WTC11 (cell line): ENCODE results near the gene FBXL7. TPM values are rescaled to one million over a fixed set of nuclear protein-coding genes. Genes with fewer than 3 reads are reported as not detected.

Experiments
- ATAC-seq: fragments of 200-7000 bp; cut with Tn5 transposase; 2 replicates; pipeline ENCODE4 v1.10.0; 2021; ENCODE audit warnings: mild to moderate bottlenecking, moderate library complexity
- CTCF ChIA-PET: fragments of 300-600 bp; sonication (Branson Sonifier 250); formaldehyde crosslinking; loops from one replicate; lab custom pipeline; 2021; ENCODE audit warnings: antibody characterized with exemption; lab: Charles Lee
- POLR2A ChIA-PET: fragments of 350-600 bp; sonication (Branson Sonifier 250); formaldehyde crosslinking; loops from one replicate; lab custom pipeline; 2021; ENCODE audit warnings: antibody characterized with exemption; lab: Charles Lee
- DNase-seq: peaks from one replicate; pipeline ENCODE4 v3.0.0; 2021; ENCODE audit warnings: low spot score
- H3K27ac Mint-ChIP-seq: 2 replicates; pipeline ENCODE4 v1.8.0; 2021; ENCODE audit warnings: mixed read lengths
- H3K27me3 Mint-ChIP-seq: 2 replicates; pipeline ENCODE4 v1.8.0; 2021; ENCODE audit warnings: low read depth, mild to moderate bottlenecking, moderate library complexity, mixed read lengths
- H3K36me3 Mint-ChIP-seq: 2 replicates; pipeline ENCODE4 v1.8.0; 2021; ENCODE audit warnings: mixed read lengths
- H3K4me1 Mint-ChIP-seq: 2 replicates; pipeline ENCODE4 v1.8.0; 2022; ENCODE audit warnings: mixed read lengths
- H3K4me3 Mint-ChIP-seq: 2 replicates; pipeline ENCODE4 v1.8.0; 2021; ENCODE audit warnings: mild to moderate bottlenecking, moderate library complexity, mixed read lengths
- H3K9me3 Mint-ChIP-seq: 2 replicates; pipeline ENCODE4 v1.8.0; 2021; ENCODE audit warnings: mixed read lengths
- ATF3 ChIP-seq: sonication (generic); formaldehyde crosslinking; conservative IDR thresholded peaks from 2 replicates; pipeline ENCODE4 v1.8.1; 2022; ENCODE audit warnings: mild to moderate bottlenecking, missing genetic modification reagents
- CDX4 ChIP-seq: fragments of 250-450 bp; sonication (Bioruptor Pico); IDR thresholded peaks from 2 replicates; pipeline ENCODE4 v1.9.0; 2021; ENCODE audit warnings: moderate library complexity, mild to moderate bottlenecking, inconsistent platforms, borderline replicate concordance
- CREB1 ChIP-seq: sonication (generic); formaldehyde crosslinking; IDR thresholded peaks from 2 replicates; pipeline ENCODE4 v1.8.0; 2023; ENCODE audit warnings: mild to moderate bottlenecking, missing genetic modification reagents
- E2F1 ChIP-seq: sonication (generic); formaldehyde crosslinking; IDR thresholded peaks from 2 replicates; pipeline ENCODE4 v1.8.0; 2022; ENCODE audit warnings: mild to moderate bottlenecking, missing genetic modification reagents
- ELF4 ChIP-seq: sonication (generic); formaldehyde crosslinking; IDR thresholded peaks from 2 replicates; pipeline ENCODE4 v1.8.1; 2022; ENCODE audit warnings: low read depth, mild to moderate bottlenecking, moderate library complexity, missing genetic modification reagents
- ERG ChIP-seq: fragments of 250-450 bp; sonication (Bioruptor Pico); IDR thresholded peaks from 2 replicates; pipeline ENCODE4 v1.8.0; 2021; ENCODE audit warnings: mild to moderate bottlenecking
- FOXP1 ChIP-seq: sonication (generic); formaldehyde crosslinking; IDR thresholded peaks from 2 replicates; pipeline ENCODE4 v1.8.0; 2022; ENCODE audit warnings: missing genetic modification reagents, mild to moderate bottlenecking, moderate library complexity, borderline replicate concordance
- GRHL2 ChIP-seq: fragments of 250-450 bp; sonication (Bioruptor Pico); IDR thresholded peaks from 2 replicates; pipeline ENCODE4 v1.8.0; 2022; ENCODE audit warnings: mild to moderate bottlenecking, moderate library complexity; ENCODE audit not compliant: insufficient replicate concordance, severe bottlenecking
- GTF2I ChIP-seq: fragments of 250-450 bp; sonication (Bioruptor Pico); conservative IDR thresholded peaks from 2 replicates; pipeline ENCODE4 v1.4.0; 2021; ENCODE audit warnings: mild to moderate bottlenecking
- HMGXB4 ChIP-seq: sonication (generic); formaldehyde crosslinking; IDR thresholded peaks from 2 replicates; pipeline ENCODE4 v1.8.1; 2023; ENCODE audit warnings: mild to moderate bottlenecking, moderate library complexity, missing genetic modification reagents
- IRF1 ChIP-seq: sonication (generic); formaldehyde crosslinking; IDR thresholded peaks from 2 replicates; pipeline ENCODE4 v1.8.0; 2023; ENCODE audit warnings: missing genetic modification reagents
- JAZF1 ChIP-seq: fragments of 250-450 bp; sonication (Bioruptor Pico); IDR thresholded peaks from 2 replicates; pipeline ENCODE4 v1.9.0; 2021; ENCODE audit warnings: moderate library complexity, mild to moderate bottlenecking, inconsistent platforms
- NFATC4 ChIP-seq: fragments of 250-450 bp; sonication (Bioruptor Pico); IDR thresholded peaks from 2 replicates; pipeline ENCODE4 v1.9.0; 2021; ENCODE audit warnings: mild to moderate bottlenecking
- PRDM15 ChIP-seq: sonication (generic); formaldehyde crosslinking; IDR thresholded peaks from 2 replicates; pipeline ENCODE4 v1.8.0; 2022; ENCODE audit warnings: missing genetic modification reagents
- PREB ChIP-seq: sonication (generic); formaldehyde crosslinking; IDR thresholded peaks from 2 replicates; pipeline ENCODE4 v1.8.1; 2022; ENCODE audit warnings: mild to moderate bottlenecking, missing genetic modification reagents, moderate library complexity, borderline replicate concordance
- RELA ChIP-seq: sonication (generic); formaldehyde crosslinking; IDR thresholded peaks from 2 replicates; pipeline ENCODE4 v1.8.1; 2022; ENCODE audit warnings: missing genetic modification reagents, mild to moderate bottlenecking, borderline replicate concordance
- RORB ChIP-seq: fragments of 250-450 bp; sonication (Bioruptor Pico); IDR thresholded peaks from 2 replicates; pipeline ENCODE4 v1.9.0; 2021; ENCODE audit warnings: mild to moderate bottlenecking
- SP1 ChIP-seq: sonication (generic); formaldehyde crosslinking; conservative IDR thresholded peaks from 2 replicates; pipeline ENCODE4 v1.8.1; 2022; ENCODE audit warnings: missing genetic modification reagents
- TEAD4 ChIP-seq: sonication (generic); formaldehyde crosslinking; IDR thresholded peaks from 2 replicates; pipeline ENCODE4 v1.8.0; 2022; ENCODE audit warnings: mild to moderate bottlenecking, missing genetic modification reagents
- TP53 ChIP-seq: sonication (generic); formaldehyde crosslinking; IDR thresholded peaks from 2 replicates; pipeline ENCODE4 v1.8.1; 2023; ENCODE audit warnings: mild to moderate bottlenecking, missing genetic modification reagents
- ZNF396 ChIP-seq: fragments of 250-450 bp; sonication (Bioruptor Pico); IDR thresholded peaks from 2 replicates; pipeline ENCODE4 v1.8.0; 2021; ENCODE audit warnings: mild to moderate bottlenecking, moderate library complexity, borderline replicate concordance
- ZNF425 ChIP-seq: fragments of 250-450 bp; sonication (Bioruptor Pico); conservative IDR thresholded peaks from 2 replicates; pipeline ENCODE4 v1.9.0; 2021; ENCODE audit warnings: mild to moderate bottlenecking
- total RNA-seq: library from RNA; stranded (reverse); gene quantifications from 3 replicates; pipeline ENCODE4 v1.2.3, GENCODE V29; 2021

Gene FBXL7
- total RNA-seq, 1 experiment from 2014 or later: 13.8 TPM

- POLR2A ChIA-PET: no interaction called here
- ATAC-seq (no peak), DNase-seq (no peak)
- Mint-ChIP-seq H3K9me3 (peaks cover 6% of the 10 kb centered on the region; the same call in 1 of the 2 replicates), H3K27me3 (peaks cover 4% of the 10 kb centered on the region; the same call in 1 of the 2 replicates), H3K36me3 (no peaks in the 10 kb centered on the region), H3K27ac (no peak overlapping the region), H3K4me1 (peaks cover 10% of the 10 kb centered on the region), H3K4me3 (no peak overlapping the region)
- TF ChIP-seq ELF4 (CRISPR knock-in tag) (no peak), ATF3 (no peak), GRHL2 (CRISPR knock-in tag) (no peak), RORB (no peak), GTF2I (CRISPR knock-in tag) (no peak), ERG (no peak), E2F1 (CRISPR knock-in tag) (no peak), ZNF425 (CRISPR knock-in tag) (no peak), SP1 (CRISPR knock-in tag) (no peak), JAZF1 (CRISPR knock-in tag) (no peak), PREB (CRISPR knock-in tag) (no peak), TEAD4 (no peak)
- CTCF ChIA-PET: no interaction called here
Observed at GRCh38 chr5:15493501-15493900, 6.5 kb upstream of the FBXL7 start.

- Mint-ChIP-seq H3K4me1 (peaks cover 22% of the 10 kb centered on the region), H3K4me3 (no peak overlapping the region), H3K27ac (no peak overlapping the region), H3K27me3 (peaks cover 2% of the 10 kb centered on the region; the same call in 1 of the 2 replicates), H3K9me3 (peaks cover 6% of the 10 kb centered on the region; the same call in 1 of the 2 replicates), H3K36me3 (no peaks in the 10 kb centered on the region)
- ChIA-PET POLR2A (no interaction called here), CTCF (interaction anchor here (0.7 to 1.4 kb wide), 2 partner anchors 105 to 500 kb away, joined by 3 read pairs; no protein-coding TSS in a partner anchor)
- TF ChIP-seq RORB (no peak), RELA (CRISPR knock-in tag) (no peak), IRF1 (CRISPR knock-in tag) (no peak), CDX4 (CRISPR knock-in tag) (no peak), FOXP1 (CRISPR knock-in tag) (no peak), PRDM15 (no peak), GRHL2 (CRISPR knock-in tag) (no peak), NFATC4 (CRISPR knock-in tag) (no peak), ZNF396 (CRISPR knock-in tag) (no peak), HMGXB4 (CRISPR knock-in tag) (no peak), TEAD4 (no peak), CREB1 (CRISPR knock-in tag) (no peak), TP53 (CRISPR knock-in tag) (no peak)
- ATAC-seq: no peak
- DNase-seq: no peak
Observed at GRCh38 chr5:15495026-15495425, 5.0 kb upstream of the FBXL7 start.
